ENCODE data around the gene FAM120AOS. TPM values are rescaled to one million over a fixed set of nuclear protein-coding genes. Genes with fewer than 3 reads are reported as not detected.

The FAM120AOS gene
- total RNA-seq: 16.3 TPM

- peak; percentile 93 for DNase-seq (ENCODE audit: low spot score)
- peak; percentile 79 for ATAC-seq
These were observed at the start of gene FAM120AOS for GRCh38 chr9:93453047-93453914. Gene FAM120AOS, minus strand, starts transcription at chr9:93453581. Its CDS starts 872 bp downstream, at chr9:93452709.

GRCh38 chr9:93501406-93501805 lies 48.0 kb upstream of the FAM120AOS start:
- ATAC-seq: peak; percentile 56

GRCh38 chr9:93500571-93501298 lies 47.4 kb upstream of the FAM120AOS start:
- DNase-seq (ENCODE audit: low spot score): no peak
- peak; percentile 42 for ATAC-seq

More at GRCh38 chr9:93501406-93501805, 48.0 kb upstream of the FAM120AOS start:
- no peak for DNase-seq (ENCODE audit: low spot score)

GRCh38 chr9:93496285-93496684 lies 42.9 kb upstream of the FAM120AOS start:
- no peak for DNase-seq (ENCODE audit: low spot score)
- no peak for ATAC-seq

GRCh38 chr9:93493949-93494348 lies 40.6 kb upstream of the FAM120AOS start:
- ATAC-seq (peak; percentile 84), DNase-seq (ENCODE audit: low spot score) (no peak)

GRCh38 chr9:93492327-93492726 lies 38.9 kb upstream of the FAM120AOS start:
- DNase-seq (ENCODE audit: low spot score) (no peak), ATAC-seq (no peak)

- ATAC-seq (no peak), DNase-seq (ENCODE audit: low spot score) (no peak)
These were observed 38.3 kb upstream of the FAM120AOS start for GRCh38 chr9:93491593-93492232.

- no peak for ATAC-seq
- no peak for DNase-seq (ENCODE audit: low spot score)
These were observed 34.9 kb upstream of the FAM120AOS start for GRCh38 chr9:93488244-93488643.

GRCh38 chr9:93486268-93486667 lies 32.9 kb upstream of the FAM120AOS start:
- no peak for ATAC-seq

GRCh38 chr9:93483497-93483896 lies 30.1 kb upstream of the FAM120AOS start:
- ATAC-seq (no peak), DNase-seq (ENCODE audit: low spot score) (no peak)

More at GRCh38 chr9:93486268-93486667, 32.9 kb upstream of the FAM120AOS start:
- DNase-seq (ENCODE audit: low spot score): no peak

GRCh38 chr9:93480728-93481324 lies 27.4 kb upstream of the FAM120AOS start:
- DNase-seq (ENCODE audit: low spot score): no peak

GRCh38 chr9:93480262-93480661 lies 26.9 kb upstream of the FAM120AOS start:
- ATAC-seq: no peak
- DNase-seq (ENCODE audit: low spot score): no peak

More at GRCh38 chr9:93480728-93481324, 27.4 kb upstream of the FAM120AOS start:
- ATAC-seq: no peak

GRCh38 chr9:93479726-93480125 lies 26.3 kb upstream of the FAM120AOS start:
- ATAC-seq: peak; percentile 15
- DNase-seq (ENCODE audit: low spot score): no peak

- no peak for DNase-seq (ENCODE audit: low spot score)
- ATAC-seq: no peak
These were observed 24.0 kb upstream of the FAM120AOS start for GRCh38 chr9:93477397-93477796.

- DNase-seq (ENCODE audit: low spot score): no peak
- no peak for ATAC-seq
These were observed 23.5 kb upstream of the FAM120AOS start for GRCh38 chr9:93476924-93477323.

GRCh38 chr9:93475856-93476255 lies 22.5 kb upstream of the FAM120AOS start:
- ATAC-seq (no peak), DNase-seq (ENCODE audit: low spot score) (no peak)

GRCh38 chr9:93475108-93475507 lies 21.7 kb upstream of the FAM120AOS start:
- ATAC-seq: no peak
- DNase-seq (ENCODE audit: low spot score): no peak

GRCh38 chr9:93473411-93473810 lies 20.0 kb upstream of the FAM120AOS start:
- DNase-seq (ENCODE audit: low spot score) (no peak), ATAC-seq (no peak)

GRCh38 chr9:93471124-93471523 lies 17.7 kb upstream of the FAM120AOS start:
- ATAC-seq (no peak), DNase-seq (ENCODE audit: low spot score) (no peak)

- DNase-seq (ENCODE audit: low spot score) (no peak), ATAC-seq (no peak)
These were observed 17.0 kb upstream of the FAM120AOS start for GRCh38 chr9:93470391-93470790.

All from left lobe of liver (tissue), 2 donors.